HG02610 (cell line): ENCODE measurements around the gene ARHGEF26.

Source experiments
- ATAC-seq: cut with Tn5 transposase; IDR thresholded peaks from one replicate; pipeline ENCODE4 v1.9.1; 2021; ENCODE audit warnings: mild to moderate bottlenecking, moderate library complexity; ENCODE audit not compliant: unreplicated experiment

Gene ARHGEF26

GRCh38 chr3:154148541-154148940 is 27.4 kb downstream of the ARHGEF26 start:
- no peak for ATAC-seq

GRCh38 chr3:154149286-154149685 is 28.1 kb downstream of the ARHGEF26 start:
- no peak for ATAC-seq

GRCh38 chr3:154151969-154152368 is 30.8 kb downstream of the ARHGEF26 start:
- no peak for ATAC-seq

GRCh38 chr3:154152741-154153140 is 31.6 kb downstream of the ARHGEF26 start:
- no peak for ATAC-seq

GRCh38 chr3:154156530-154156929 is 35.3 kb downstream of the ARHGEF26 start:
- ATAC-seq, result no peak

- no peak for ATAC-seq
These were observed 40.6 kb downstream of the ARHGEF26 start for GRCh38 chr3:154161806-154162205.

- ATAC-seq, result no peak
These were observed 43.2 kb downstream of the ARHGEF26 start for GRCh38 chr3:154164387-154164786.

- ATAC-seq, result no peak
These were observed 48.0 kb downstream of the ARHGEF26 start for GRCh38 chr3:154168998-154169795.

- no peak for ATAC-seq
These were observed 48.6 kb downstream of the ARHGEF26 start for GRCh38 chr3:154169796-154170110.

- no peak for ATAC-seq
These were observed 49.1 kb downstream of the ARHGEF26 start for GRCh38 chr3:154170300-154170699.

- no peak for ATAC-seq
These were observed 53.9 kb downstream of the ARHGEF26 start for GRCh38 chr3:154175041-154175440.

GRCh38 chr3:154176036-154176435 is 54.8 kb downstream of the ARHGEF26 start:
- no peak for ATAC-seq

- no peak for ATAC-seq
These were observed 56.2 kb downstream of the ARHGEF26 start for GRCh38 chr3:154177406-154177805.

- no peak for ATAC-seq
These were observed 57.0 kb downstream of the ARHGEF26 start for GRCh38 chr3:154178172-154178571.

GRCh38 chr3:154180836-154181691 is 59.9 kb downstream of the ARHGEF26 start:
- no peak for ATAC-seq

- ATAC-seq, result no peak
These were observed 61.2 kb downstream of the ARHGEF26 start for GRCh38 chr3:154182322-154182922.

- ATAC-seq, result no peak
These were observed 61.8 kb downstream of the ARHGEF26 start for GRCh38 chr3:154182975-154183374.

- no peak for ATAC-seq
These were observed 63.4 kb downstream of the ARHGEF26 start for GRCh38 chr3:154184582-154184981.

GRCh38 chr3:154188437-154188836 is 67.2 kb downstream of the ARHGEF26 start:
- no peak for ATAC-seq

GRCh38 chr3:154188846-154189245 is 67.7 kb downstream of the ARHGEF26 start:
- no peak for ATAC-seq

- no peak for ATAC-seq
These were observed 70.3 kb downstream of the ARHGEF26 start for GRCh38 chr3:154191520-154191919.

GRCh38 chr3:154192225-154192624 is 71.0 kb downstream of the ARHGEF26 start:
- ATAC-seq, result no peak
